Measurements from ENCODE around the gene VWC2.

Gene VWC2

GRCh38 chr7:49852619-49853462 lies 79.4 kb downstream of the VWC2 start:
- DNase-seq = peak; percentile 66

GRCh38 chr7:49855281-49855980 lies 82.0 kb downstream of the VWC2 start:
- no peak for DNase-seq

- DNase-seq = no peak
Measured at GRCh38 chr7:49860293-49860692, 86.9 kb downstream of the VWC2 start.

GRCh38 chr7:49866076-49866735 lies 92.8 kb downstream of the VWC2 start:
- no peak for DNase-seq

- DNase-seq = no peak
Measured at GRCh38 chr7:49866910-49867309, 93.5 kb downstream of the VWC2 start.

- no peak for DNase-seq
Measured at GRCh38 chr7:49873420-49873819, 100.0 kb downstream of the VWC2 start.

GRCh38 chr7:49875336-49875735 lies 101.9 kb downstream of the VWC2 start:
- DNase-seq = no peak

- no peak for DNase-seq
Measured at GRCh38 chr7:49876202-49876601, 102.8 kb downstream of the VWC2 start.

GRCh38 chr7:49878089-49878488 lies 104.7 kb downstream of the VWC2 start:
- DNase-seq = no peak

GRCh38 chr7:49878627-49879026 lies 105.2 kb downstream of the VWC2 start:
- no peak for DNase-seq

GRCh38 chr7:49883933-49884332 lies 110.5 kb downstream of the VWC2 start:
- DNase-seq = no peak

GRCh38 chr7:49885593-49886285 lies 112.3 kb downstream of the VWC2 start:
- DNase-seq = no peak

- no peak for DNase-seq
Measured at GRCh38 chr7:49892481-49892880, 119.0 kb downstream of the VWC2 start.

GRCh38 chr7:49893131-49893530 lies 119.7 kb downstream of the VWC2 start:
- DNase-seq = no peak

GRCh38 chr7:49894543-49894942 lies 121.1 kb downstream of the VWC2 start:
- no peak for DNase-seq

GRCh38 chr7:49911909-49912308 lies 138.5 kb downstream of the VWC2 start:
- DNase-seq = no peak

GRCh38 chr7:49926720-49927119 lies 153.3 kb downstream of the VWC2 start:
- DNase-seq = no peak

- no peak for DNase-seq
Measured at GRCh38 chr7:49927631-49928030, 154.2 kb downstream of the VWC2 start.

GRCh38 chr7:49928787-49929186 lies 155.3 kb downstream of the VWC2 start:
- no peak for DNase-seq

GRCh38 chr7:49931627-49932026 lies 158.2 kb downstream of the VWC2 start:
- DNase-seq = no peak

- DNase-seq = no peak
Measured at GRCh38 chr7:49937608-49938007, 164.2 kb downstream of the VWC2 start.

Data from midbrain (tissue), 1 donor.